Measurements from ENCODE around the gene SPEF1. TPM values are rescaled to one million over a fixed set of nuclear protein-coding genes. Genes with fewer than 3 reads are reported as not detected.

Gene SPEF1
- total and polyA plus RNA-seq, 2 of the 13 experiments (the other 11 are each of a cell fraction or from before 2014, with no cell fraction given) = 0.11 to 0.27 TPM

DNA sequence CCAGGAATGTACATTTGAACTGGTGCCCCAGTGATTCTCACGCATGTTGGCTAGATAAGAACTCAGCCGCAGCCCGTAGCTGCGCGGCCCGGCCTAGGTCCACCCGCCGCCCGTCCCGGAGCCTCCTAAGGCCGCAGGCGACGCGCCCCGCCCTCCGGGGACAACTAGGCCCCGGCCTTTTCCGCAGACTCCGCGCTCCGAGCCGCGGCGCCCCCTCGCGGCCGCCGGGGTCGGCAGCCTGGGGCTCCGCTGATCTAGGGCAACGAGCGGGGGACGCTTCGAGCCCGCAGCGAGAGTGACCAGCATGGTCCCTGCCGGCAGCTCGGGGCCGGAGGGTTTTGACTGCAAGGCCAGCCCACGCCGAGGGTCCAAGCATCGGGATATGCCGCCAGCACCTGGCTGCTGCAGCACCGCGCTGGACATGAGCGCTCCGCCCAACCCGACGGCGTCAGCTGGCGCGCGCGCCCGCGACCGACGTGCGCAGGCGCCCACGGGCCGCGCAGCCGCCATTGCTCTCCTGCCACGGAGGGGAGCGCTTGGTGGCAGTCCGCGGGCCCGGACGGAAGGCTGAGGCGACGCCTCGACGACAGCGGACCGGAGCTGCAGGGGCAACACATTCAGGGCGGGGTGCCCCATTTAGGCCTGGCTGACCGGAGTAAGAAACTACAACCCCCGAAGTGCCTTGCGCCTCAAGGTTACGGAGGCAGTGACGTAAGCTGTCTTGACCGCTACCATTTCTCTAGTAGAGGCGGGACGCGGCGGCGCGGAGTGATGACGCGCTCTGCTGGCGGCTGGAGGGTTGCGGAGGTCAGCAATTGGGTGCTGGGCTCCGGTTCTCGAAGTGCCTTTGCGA lies 39.0 kb upstream of the SPEF1 start, which contains the start of gene AP5S1 (continued):
- TF ChIP-seq, protein P1, sequence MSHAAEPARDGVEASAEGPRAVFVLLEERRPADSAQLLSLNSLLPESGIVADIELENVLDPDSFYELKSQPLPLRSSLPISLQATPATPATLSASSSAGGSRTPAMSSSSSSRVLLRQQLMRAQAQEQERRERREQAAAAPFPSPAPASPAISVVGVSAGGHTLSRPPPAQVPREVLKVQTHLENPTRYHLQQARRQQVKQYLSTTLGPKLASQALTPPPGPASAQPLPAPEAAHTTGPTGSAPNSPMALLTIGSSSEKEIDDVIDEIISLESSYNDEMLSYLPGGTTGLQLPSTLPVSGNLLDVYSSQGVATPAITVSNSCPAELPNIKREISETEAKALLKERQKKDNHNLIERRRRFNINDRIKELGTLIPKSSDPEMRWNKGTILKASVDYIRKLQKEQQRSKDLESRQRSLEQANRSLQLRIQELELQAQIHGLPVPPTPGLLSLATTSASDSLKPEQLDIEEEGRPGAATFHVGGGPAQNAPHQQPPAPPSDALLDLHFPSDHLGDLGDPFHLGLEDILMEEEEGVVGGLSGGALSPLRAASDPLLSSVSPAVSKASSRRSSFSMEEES (CRISPR knock-in tag; IDR thresholded peaks at IDR 0.05) = peak; percentile 62
- peak; percentile 61 for TF ChIP-seq ZFP36L1 (CRISPR knock-in tag; IDR thresholded peaks at IDR 0.05)
- peak; percentile 66; the same call in 1 of the 2 replicates for TF ChIP-seq KLF13 (CRISPR knock-in tag; IDR thresholded peaks at IDR 0.05)
- peak; percentile 90; the same call in 1 of the 2 replicates for TF ChIP-seq ZNF317 (CRISPR knock-in tag; IDR thresholded peaks at IDR 0.05)
- TF ChIP-seq, protein P2, sequence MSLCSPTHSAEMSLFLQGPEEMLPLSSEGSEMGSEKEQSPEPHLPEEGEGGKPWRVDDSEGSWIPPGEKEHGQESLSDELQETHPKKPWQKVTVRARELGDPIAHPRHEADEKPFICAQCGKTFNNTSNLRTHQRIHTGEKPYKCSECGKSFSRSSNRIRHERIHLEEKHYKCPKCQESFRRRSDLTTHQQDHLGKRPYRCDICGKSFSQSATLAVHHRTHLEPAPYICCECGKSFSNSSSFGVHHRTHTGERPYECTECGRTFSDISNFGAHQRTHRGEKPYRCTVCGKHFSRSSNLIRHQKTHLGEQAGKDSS (CRISPR knock-in tag; IDR thresholded peaks at IDR 0.05; ENCODE audit: borderline replicate concordance, low read depth) = peak; percentile 84
- TF ChIP-seq ZNF230 (CRISPR knock-in tag; IDR thresholded peaks at IDR 0.05) = peak; percentile 96; the same call in 1 of the 2 replicates
- TF ChIP-seq, protein P3, sequence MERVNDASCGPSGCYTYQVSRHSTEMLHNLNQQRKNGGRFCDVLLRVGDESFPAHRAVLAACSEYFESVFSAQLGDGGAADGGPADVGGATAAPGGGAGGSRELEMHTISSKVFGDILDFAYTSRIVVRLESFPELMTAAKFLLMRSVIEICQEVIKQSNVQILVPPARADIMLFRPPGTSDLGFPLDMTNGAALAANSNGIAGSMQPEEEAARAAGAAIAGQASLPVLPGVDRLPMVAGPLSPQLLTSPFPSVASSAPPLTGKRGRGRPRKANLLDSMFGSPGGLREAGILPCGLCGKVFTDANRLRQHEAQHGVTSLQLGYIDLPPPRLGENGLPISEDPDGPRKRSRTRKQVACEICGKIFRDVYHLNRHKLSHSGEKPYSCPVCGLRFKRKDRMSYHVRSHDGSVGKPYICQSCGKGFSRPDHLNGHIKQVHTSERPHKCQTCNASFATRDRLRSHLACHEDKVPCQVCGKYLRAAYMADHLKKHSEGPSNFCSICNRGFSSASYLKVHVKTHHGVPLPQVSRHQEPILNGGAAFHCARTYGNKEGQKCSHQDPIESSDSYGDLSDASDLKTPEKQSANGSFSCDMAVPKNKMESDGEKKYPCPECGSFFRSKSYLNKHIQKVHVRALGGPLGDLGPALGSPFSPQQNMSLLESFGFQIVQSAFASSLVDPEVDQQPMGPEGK (CRISPR knock-in tag; IDR thresholded peaks at IDR 0.05) = peak; percentile 60
- peak; percentile 76 for TF ChIP-seq ZNF747 (CRISPR knock-in tag; IDR thresholded peaks at IDR 0.05; ENCODE audit: borderline replicate concordance)
- TF ChIP-seq ZNF33A (CRISPR knock-in tag; IDR thresholded peaks at IDR 0.05; ENCODE audit: borderline replicate concordance) = no peak
- TF ChIP-seq LCORL (IDR thresholded peaks at IDR 0.05) = no peak
- TF ChIP-seq LCORL (CRISPR knock-in tag; IDR thresholded peaks at IDR 0.05) = peak; percentile 91
- peak; percentile 12; the same call in 1 of the 2 replicates for TF ChIP-seq ZNF224 (CRISPR knock-in tag; IDR thresholded peaks at IDR 0.05)
- peak; percentile 43 for TF ChIP-seq HNRNPH1 (optimal IDR thresholded peaks at IDR 0.05; ENCODE audit: low read depth, low read length)
- TF ChIP-seq ZFYVE20 (CRISPR knock-in tag; IDR thresholded peaks at IDR 0.05; ENCODE audit: borderline replicate concordance, low read depth) = peak; percentile 80
- TF ChIP-seq PCBP1 (IDR thresholded peaks at IDR 0.05; ENCODE audit: borderline replicate concordance, low read depth, low read length) = peak; percentile 97; the same call in 1 of the 2 replicates
